Non-pigmented ciliary epithelial cell (primary cell): ENCODE measurements around the gene CHTF18.
A peak's percentile ranks its signal among the peaks of the same experiment; 100 is the strongest.
"Not testable (repeated sequence)": the region's sequence is repeated elsewhere in the genome, so short reads cannot be mapped to it uniquely, and the experiment has no call there.

Experiments
- DNase-seq: peaks from one replicate; pipeline ENCODE4 v3.0.0-alpha.2; 2010; ENCODE audit warnings: low read depth

The CHTF18 gene

DNA sequence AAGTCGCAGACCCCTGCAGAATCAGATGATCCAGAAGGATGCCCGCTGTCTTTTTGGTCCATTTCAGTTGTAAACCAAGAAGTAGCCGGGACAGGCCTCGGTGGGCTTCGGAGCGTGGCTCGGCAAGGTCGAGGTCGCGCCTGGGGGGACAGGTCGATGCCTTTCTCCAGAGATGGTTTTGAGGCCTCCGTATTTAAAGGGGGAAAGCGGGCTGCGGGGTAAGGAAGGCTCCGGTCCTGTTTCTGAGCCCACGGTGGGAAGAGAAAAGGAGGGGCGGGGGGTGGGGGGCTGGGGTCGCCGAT is 19.6 kb downstream of the CHTF18 start:
- DNase-seq: no peak

DNA sequence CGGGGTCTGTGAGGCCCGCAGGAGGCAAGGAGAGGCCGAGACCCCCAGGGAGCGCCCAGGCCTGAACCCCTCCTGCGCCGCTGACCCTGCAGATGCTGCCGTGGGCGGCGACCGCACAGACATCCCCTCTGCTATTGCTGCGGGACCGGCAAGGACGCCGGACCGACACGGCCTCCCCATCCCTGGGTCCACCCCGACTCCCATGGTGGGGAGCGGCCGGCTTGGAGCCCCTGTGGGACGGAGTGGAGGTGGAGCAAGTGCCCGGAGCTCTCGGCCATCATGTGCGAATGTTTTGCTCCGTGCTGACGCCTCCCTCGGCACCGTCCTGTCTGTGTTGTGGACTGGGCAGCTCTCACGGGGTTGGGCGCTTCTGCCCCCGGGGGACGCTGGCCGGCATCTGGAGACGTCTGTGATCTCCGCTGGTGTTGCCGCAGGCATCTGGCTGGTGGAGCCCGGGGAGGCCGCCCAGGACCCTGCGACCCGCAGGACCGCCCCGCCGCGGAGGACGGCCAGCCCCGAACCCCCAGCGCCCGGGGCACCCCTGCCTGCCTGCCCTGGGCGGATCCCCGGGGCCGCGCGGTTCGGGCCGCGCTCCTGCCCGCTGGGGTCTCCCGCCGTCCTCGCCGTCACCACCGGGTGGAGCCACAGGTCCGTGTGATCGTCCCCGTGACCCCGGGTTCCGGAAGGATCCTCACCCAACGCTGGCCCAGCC is 24.9 kb downstream of the CHTF18 start:
- DNase-seq: no peak

DNA sequence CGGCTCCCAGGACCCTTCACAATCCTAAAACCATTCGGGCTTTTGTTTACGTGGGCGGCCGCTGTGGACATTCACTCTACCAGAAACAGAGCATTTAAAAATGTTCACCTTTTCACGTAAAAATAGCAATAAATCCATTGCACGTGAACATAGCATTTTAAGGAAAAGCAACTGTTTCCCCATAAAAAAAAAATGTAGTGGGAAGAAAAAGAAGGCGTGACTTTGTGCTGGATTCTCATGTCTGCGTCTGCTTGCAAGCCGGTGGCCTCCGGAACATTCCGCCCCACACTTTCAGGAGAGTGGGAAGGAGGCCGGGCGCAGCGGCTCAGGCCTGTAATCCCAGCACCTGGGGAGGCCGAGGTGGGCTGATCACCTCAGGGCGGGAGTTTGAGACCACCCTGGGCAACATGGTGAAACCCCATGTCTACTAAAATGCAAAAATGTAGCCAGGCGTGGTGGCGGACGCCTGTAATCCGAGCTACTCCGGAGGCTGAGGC is 25.5 kb downstream of the CHTF18 start:
- no peak for DNase-seq

DNA sequence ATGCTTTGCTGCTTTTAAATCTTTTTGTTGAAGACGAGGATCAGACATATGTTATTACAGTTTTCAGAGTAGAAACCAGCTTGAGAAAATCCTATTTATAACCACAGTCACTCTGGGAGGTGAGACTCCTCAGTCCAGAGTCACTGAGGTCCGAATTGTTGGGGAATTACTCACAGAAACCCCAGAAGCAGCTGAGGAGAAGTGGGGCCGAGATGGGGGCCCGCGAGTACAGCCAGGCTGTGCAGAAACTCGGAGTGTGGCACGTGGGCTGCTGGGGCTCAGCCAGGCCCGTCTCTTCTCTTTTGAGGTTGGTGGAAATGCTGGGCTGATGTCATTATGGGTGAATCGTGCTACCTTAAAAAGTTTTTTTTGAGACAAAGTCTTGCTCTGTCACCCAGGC is 26.6 kb downstream of the CHTF18 start:
- peak; percentile 24 for DNase-seq

DNA sequence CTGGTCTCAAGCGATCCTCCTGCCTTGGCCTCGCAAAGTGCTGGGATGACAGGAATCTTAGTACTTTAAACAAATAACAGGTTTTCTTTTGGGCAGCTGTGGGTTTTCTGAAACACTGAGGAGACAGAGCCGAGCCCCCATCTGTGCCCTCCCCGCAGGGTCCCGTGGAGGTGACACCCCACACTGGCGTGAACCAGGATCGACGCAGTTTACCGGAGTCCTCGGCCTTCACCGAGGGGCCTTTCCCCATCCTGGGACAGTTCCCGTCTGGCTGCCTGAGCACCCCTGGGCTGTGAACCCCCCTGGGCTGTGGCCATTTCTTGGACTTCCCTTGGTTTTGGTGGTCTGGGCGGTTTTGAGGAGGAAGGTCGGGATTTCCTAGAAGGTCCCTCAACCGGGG is 27.4 kb downstream of the CHTF18 start:
- no peak for DNase-seq

DNA sequence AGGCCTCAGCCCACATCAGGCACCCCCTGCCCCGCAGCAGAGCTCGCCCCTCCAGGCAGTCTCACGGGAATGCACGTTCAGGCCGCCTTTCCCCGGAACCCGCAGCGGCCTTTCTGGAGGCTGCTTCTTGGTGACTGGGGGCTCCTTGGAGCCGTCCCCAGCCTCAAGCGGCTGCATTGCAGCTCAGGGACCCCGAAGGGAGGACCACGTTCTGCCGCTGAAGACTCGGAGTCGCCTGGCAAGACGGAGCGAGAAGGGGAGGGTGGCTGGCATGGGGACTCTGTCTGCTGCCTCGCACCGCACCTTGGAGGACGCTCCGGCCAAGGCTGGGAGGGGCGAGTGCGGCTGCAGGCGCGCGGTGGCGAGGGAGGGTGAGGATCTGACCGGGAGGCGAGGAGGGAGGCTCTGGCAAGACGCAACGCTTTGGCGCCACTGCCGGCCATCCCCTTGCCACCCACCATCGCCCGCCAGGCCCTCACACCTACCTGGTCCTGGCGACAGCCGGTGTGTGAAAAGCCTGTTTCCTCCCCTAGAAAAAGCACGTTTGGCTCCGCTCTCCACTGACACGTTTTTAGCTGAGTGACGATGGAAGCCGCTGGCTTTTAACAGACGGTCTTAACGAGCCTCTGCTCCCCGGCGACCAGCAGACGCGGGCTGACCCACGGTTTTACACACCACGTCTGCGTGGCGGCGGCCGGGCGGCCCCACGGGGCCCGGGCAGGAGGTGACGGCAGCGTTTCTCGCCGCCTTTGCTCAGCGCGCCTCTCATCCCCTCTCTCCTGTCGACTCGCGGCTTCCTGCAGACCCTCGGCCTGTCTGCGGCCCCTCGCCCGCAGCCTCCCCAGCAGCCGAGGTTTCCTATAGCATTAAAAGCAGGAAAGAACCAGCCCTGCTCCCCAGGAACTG is 28.8 kb downstream of the CHTF18 start:
- DNase-seq: no peak

DNA sequence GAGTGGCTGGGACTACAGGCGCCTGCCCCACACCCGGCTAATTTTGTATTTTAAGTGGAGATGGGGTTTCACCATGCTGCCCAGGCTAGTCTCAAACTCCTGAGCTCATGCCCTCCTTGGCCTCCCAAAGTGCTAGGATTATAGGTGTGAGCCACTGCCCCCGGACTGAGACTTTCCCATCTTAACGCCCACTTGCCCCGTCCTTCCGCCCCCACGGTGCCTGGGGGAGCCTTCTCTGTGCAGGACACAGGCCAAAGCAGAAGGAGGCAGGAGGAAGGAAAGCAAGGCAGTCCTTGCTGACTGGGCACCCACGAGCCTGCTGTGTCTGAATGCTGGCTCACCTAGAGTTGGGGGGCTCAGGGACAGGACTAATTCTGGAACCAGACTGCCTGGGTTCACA is 29.7 kb downstream of the CHTF18 start:
- no peak for DNase-seq

DNA sequence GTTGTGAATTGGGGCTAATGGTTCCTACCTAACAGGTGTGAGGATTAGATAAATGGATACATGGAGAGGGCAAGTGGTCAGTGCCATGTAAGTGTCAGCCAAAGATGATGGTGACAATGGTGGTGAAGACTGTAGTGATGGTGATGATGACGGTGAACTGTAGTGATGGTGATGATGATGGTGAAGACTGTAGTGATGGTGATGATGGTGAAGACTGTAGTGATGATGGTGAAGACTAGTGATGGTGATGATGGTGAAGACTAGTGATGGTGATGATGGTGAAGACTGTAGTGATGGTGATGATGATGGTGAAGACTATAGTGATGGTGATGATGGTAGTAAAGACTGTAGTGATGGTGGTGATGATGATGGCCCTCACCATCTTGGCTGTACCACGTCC is 30.2 kb downstream of the CHTF18 start:
- DNase-seq: no peak

DNA sequence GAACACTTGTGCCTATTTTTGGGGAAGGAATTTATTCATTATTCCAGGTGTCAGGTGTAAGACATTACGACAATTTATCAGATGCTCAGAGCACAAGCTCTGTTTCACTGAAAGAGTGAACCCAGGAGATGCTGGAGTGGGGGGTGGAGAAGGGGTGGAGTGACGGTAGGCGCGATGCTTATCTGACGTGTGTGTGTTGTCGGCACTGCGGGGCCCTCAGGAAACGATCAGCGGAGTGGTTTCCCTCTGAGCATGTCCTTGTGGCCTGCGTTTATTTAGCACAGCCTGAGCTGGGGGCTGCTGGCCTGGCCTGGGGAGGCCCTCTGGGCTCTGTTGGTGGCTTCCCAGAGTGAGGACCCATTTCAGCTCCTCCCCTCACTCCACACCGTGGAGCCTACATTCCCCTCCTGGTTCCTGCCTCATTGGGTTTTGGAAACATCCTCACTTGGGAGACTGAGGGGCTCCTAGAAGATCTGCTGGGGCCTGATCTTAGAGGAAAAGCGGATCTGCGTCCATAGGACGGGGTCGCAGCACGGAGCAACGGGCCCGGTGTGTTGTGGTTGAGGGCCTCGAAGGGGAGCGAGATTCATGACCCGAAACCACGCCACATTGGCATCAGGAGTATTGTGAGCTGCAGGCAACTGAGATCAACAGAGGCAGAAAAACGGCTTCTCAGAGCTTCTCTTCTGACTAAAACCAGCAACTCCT is 31.1 kb downstream of the CHTF18 start:
- DNase-seq: no peak

DNA sequence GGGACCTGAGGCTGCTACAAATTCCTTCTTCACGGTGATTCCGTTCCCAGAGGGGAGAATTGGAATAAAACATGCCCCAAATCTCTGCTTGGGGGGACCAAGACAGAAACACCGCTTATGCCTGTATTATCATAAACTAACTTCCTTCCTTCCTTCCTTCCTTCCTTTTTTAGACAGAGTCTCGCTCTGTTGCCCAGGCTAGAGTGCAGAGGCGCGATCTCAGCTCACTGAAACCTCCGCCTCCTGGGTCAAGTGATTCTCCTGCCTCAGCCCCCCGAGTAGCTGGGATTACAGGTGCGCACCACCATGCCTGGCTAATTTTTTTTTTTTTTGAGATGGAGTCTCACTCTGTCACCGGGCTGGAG is 31.6 kb downstream of the CHTF18 start:
- not testable (repeated sequence) for DNase-seq

DNA sequence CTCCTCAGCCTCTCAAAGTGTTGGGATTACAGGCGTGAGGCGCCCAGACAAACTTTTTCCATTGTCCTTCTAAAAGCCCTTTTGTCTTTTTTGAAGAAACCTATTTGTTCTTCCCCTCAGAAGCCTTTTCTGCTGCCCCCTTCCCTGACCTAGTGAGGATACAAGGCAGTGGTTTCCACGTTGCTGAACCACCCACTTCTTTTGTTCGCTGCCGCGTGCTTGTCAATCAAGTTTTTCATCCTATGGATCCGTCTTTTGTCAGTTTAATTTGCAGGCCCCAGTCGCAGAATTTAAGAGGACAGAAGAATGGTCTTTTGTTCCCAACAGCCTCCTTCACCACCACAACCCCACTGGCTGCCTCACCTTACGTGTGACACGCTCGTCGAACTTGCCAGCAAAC is 32.3 kb downstream of the CHTF18 start:
- DNase-seq: no peak

DNA sequence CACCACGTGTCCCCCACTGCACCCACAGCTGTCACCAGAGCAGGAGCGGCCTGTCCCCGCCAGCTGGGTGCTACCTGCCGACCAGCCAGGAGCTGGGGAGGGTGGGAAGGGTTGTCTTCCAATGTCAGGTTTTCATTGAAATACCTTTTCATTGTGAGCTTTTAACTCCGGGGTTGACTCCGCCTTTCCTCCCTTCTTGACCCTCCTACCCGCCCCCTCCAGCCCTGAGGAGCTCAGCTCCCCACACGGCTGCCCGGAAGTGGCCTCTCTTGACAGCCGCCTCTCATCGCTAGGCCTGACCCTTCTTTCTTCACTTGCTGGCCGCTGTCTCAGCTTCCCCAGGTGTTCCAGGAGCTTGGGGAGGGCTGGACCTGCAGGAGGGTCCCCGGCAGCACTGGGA is 33.3 kb downstream of the CHTF18 start:
- DNase-seq: no peak

DNA sequence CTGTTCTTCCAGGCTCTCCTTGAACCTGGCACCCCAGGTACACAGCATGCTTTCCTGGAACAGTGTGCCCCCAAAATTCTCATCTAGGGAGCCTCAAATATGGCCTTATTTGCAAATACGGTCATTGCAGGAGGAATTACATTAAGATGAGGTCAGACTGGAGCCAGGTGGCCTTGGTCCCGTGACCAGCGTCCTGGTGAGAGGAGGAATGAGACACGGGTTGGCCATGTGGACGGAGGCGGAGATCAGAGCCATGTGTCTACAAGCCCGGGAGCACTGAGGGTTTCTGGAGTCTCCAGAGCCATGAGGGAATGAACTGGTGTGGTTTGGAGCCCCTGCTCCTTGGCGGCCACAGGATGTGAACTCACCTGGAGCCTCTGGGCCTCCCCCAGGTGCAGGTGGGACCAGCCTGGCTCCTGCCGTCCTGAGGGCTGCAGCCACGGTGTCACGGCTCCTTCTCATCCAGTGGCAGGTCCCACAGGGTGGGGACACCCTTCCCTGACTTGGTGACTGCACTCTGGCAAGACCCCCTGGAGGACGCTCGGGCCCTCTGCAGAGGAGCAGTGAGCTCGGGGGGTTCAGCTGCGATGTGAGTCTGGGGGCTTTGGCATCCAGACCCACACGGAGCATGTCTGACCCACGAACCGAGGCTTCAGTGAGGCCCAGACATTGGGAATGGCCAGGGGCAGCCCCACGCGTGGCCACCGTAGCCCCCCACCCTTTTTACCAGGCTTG is 33.9 kb downstream of the CHTF18 start:
- DNase-seq: no peak

DNA sequence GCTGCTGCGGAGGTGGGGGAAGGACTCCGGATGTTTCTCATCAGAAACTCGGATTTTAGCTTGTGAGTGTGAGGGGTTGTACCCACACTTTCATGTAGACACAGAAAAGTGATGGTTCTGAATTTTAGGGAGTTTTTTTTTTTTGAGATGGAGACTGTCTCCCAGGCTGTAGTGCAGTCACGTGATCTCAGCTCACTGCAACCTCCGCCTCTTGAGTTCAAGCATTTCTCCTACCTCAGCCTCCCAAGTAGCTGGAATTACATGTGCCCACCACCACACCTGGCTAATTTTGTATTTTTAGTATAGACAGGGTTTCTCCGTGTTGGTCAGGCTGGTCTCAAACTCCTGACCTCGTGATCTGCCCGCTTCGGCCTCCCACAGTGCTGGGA is 34.5 kb downstream of the CHTF18 start:
- DNase-seq: no peak

DNA sequence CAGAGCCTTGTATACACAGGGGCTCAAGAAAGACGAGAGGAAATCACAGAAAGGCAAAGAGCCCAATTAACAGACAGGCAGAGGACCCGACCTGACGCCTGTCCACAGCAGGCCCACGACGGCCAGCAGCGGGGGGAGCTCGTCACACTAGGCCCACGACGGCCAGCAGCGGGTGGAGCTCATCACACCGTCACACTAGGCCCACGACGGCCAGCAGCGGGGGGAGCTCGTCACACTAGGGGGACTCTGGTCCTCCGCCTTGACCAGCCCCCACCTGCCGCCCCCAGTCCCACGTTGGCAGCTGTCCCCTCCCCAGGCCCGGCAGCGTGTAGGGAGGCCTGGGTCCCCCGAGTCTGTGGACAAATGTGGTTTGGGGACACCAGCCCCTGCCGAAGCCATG is 35.8 kb downstream of the CHTF18 start:
- no peak for DNase-seq

DNA sequence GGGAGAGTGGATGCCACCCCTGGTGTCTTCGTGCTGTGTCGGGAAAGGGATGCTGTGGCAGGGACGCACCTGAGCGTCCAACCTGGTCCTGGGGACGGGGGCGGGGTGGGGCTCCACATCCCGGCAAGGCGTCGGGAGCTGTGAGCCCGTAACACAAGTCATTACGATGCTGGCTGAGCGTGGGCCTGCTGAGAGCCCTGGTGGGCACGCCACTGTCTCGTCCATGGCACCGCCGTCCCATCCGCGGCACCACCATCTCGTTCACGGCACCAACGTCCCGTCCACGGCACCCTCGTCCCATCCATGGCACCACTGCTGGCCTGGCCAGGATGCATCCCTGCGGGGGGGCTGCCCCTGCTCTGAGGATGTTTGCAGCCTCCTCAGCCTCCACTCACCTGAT is 36.2 kb downstream of the CHTF18 start:
- no peak for DNase-seq

DNA sequence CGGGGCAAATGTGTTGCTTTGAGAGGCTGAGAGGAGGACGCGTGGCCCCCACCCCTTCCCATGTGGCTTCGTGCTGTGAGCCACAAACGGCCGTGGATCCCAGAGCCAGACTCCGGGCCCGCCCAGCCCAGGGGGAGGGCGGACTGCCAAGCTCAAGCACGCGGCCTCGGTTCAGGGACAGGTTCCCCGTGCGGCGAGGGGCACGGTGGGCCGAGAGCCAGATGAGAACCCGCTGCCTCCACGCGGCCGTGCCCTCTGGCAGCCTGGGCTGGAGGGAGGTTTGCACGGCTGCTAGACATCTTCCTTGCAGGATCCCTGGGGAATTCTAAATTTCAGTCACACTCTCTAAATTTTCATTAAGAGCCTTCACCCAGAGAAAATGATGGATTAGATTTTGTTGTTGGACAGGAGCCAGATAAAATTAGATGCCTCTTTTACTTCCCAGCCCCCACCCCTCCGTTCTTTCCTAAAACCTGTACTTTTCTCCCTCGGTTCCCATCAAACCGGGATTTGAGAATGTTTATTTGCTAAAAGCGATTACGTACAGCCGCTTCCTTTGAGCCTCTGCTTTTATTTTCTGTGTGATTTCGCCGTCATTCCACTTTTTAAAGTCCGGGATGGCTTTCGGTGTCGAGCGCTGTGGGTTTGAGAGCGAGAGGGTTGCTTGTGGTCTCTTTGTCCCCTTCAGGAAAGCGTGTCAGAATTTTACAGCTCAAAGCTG is 37.1 kb downstream of the CHTF18 start:
- no peak for DNase-seq

DNA sequence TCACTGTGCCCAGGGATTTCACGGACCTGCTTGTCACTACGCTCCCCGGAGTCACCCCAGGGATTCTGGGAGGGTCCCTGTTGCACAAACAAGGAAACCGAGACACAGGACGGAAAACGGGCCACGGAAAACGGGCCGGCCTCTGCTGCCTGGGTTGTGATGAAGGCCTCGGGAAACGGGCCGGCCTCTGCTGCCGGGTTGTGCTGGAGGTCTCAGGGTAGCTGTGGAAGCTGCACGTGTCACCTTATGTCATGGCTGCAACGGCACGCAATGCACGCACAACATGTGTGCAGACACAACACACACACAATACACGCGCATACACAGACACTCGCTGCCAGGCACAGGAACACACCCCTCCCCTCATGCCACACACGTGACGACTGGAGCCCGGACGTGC is 39.1 kb downstream of the CHTF18 start:
- DNase-seq: no peak

DNA sequence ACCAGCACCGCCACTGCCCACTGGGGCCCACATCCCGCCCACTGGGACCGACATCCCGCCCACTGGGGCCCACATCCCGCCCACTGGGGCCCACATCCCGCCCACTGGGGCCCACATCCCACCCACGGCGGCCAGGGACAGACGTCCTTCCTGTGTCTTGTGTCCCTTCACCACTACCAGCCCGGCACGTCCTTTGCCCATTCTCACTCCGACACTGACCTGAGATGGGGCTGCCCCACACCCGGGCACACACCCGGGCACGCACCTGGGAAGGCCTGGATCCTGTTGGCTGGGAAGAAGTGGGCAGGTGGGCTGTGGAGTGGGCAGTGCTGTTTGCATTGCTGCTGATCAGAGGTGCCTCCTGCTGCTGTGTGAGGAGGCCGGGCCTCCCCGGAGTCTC is 40.5 kb downstream of the CHTF18 start:
- no peak for DNase-seq

DNA sequence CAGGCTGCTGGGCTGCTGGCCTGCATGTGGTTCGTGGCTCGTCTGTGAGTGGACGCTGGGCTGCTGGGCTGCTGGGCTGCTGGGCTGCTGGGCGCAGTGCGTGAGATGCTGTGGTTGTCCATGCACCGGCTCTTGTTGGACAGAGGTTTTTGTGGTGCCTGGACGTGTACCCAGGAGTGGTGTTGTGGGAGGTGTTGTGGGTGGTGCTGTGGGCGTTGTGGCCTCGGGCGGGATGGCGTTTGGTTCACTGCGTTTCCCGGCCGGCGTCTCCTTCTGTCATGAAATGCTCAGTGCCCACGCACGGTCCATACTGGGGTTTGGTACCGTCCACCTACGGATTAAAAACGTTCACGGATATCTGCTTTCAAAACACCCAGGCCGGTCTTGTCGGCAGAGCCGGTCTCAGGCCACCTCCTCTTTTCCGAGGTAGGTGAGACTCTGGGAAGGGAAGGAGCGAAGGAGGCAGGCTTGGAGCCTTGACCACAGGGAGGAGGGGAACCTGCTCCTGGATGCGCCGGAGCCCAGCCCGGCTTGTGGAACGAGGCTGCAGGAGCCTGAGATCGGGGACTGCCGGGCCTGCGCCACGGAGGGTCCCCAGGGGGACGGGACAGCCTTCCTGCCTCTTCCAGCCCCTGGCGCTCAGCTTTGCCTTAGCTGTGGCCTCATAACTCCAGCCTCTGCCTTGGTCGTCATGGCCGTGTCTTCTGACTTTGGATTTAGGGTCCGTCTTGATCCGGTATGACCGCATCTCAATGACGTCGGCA is 41.9 kb downstream of the CHTF18 start:
- DNase-seq: no peak
